Left hindlimb (tissue), 1 donor: Measurements from ENCODE around the gene ZC3H14.

Experiments used
- DNase-seq: peaks from one replicate; pipeline ENCODE4 v3.0.0-alpha.2; 2018

Gene ZC3H14

DNA sequence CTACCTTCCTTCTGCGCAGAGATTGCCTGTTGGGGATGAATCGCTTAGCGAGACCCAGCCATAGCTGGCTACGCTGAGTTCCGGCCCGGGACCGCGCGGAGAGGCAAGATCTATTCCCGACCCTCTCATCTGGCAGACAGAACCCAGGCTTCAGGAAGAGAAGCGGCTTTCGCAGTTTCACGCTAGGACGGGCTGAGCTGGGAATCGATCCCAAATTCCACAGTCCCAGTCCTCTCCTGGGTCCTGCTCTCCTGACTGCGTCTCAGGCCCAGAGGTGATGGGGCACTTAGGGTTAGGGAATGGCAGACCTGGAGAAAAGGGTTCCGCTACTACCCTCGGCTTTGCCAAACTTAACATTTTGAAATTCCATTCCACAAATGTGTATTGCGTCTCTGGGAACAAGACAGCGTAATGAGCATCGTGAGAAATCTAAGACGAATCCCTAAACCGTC lies 10.8 kb upstream of the ZC3H14 start:
- peak; percentile 34 for DNase-seq

DNA sequence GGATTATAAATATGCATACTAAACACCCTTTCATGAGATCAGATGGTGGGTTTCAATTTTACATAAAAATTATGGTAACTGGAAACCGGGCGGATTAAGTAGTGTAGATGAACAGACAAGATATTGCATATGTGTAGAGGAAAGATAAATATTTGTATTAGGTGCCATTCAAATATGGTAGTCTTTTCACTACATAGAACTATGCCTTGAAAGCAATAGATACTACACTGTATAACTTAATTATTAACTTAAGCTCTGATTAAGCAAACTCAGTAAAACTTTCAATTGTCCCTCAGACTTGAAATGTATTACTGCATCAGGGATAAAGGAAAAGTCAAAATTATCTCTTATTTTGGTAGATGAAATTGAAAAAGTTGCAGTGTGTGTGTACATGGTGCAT lies 10.0 kb upstream of the ZC3H14 start:
- DNase-seq: no peak

DNA sequence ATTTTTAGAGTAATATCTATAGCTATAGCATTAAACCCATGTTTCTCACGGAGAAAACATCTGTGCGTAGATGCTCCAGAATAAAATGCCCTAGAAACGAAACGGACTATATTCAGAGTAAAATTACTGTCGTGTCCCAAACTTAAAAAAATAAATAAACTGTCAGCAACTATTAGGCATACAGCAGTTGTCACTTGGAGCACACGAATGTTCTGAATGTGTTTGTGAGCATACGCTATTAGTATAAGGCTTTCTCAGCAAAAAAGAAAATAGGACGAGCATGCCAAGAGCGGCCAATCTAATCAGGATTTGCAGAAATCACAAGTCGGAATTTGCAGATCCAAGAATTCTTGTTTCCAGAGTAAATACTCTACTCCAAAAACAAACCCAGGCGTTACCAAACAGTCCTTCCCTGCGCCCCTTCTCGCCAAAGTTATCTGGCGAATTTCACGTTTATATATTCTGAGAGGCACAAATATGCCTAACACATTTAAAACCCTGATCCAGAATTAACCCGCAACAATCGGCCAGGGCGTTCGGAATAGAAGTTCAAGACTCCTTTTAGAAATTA lies 8.9 kb upstream of the ZC3H14 start:
- DNase-seq: no peak

DNA sequence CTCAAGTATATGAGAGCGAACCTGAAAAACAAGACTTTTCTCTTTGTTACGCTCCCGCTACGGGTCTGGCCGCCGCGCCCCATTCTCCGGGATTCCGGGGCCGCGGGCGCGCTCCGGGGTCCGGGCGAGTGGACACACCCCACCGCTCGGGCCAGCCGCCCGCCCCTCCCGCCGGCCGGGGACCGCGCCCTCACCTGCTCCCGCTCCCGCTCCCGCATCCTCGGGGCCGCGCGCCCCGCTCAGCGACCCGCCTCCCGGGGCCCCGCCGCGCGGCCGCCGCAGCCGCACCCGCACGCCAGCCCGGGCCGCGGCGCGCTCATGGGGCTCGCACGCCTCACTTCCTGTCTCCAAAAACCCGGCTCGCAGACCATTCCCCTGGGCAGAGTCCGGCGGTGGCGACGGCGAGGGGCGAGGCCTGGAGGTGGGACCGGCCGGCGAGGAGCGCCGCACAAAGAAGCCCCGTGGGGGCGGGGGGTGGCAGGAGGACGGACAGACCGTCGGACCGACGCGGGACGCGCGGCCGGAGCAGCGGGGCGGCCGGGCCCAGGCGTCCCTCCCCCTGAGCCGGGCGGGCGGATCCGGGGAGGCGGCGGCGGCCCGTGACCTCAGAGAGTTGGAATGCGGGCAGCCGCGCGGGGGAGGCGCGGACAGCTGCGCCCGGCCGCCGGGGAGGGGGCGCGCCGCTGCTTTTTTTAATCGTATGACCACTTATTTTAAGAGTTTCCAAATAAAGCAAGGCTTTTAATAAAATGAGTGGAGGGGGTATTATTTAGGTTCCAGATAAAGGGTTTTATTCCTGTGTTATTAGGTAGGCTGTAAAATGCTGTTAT lies 8.2 kb upstream of the ZC3H14 start, which contains the start of gene PTPN21:
Gene PTPN21, minus strand, starts transcription at position 551 of the 830 bp plus-strand sequence. CDS start 4,590 bp downstream, outside the sequence.
- peak; percentile 86 for DNase-seq

DNA sequence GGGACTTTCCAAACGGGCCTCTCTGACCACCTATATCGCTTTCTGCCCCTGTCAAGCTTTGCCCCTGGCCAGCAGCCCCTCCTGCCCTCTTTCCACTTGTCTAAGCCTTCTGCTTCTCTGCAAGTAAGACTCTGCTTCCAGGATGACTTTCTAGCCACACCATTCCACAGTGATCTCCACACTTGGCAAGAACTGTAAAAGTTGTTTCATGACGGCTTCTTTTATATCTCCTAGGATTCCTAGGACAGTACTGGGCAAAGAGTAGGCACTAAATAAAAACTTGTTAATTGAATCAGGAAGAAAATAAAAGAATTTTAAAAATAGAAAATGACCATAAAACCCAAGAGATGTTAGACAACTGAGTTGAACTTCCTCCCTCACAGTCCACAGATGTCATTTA lies 6.3 kb upstream of the ZC3H14 start:
- DNase-seq: no peak

DNA sequence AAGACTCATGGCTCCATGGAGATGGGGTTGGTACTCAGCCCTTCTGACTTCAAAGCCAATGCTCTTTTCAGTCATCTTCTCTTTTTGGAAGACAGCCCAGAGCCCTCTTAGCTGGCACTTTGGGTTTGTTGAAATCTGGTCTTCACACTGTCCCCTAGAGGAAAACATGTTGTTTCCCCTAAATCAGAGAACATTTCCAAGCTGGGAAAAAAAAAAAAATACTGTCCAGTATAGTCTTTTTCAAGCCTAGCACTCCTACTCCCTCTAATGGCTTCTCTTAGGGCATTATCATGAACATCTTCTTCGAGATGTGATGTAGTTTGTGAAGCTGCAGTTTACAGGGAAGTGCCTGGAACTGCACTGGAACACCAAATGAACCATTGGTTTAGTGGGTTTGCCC lies 3.0 kb upstream of the ZC3H14 start:
- no peak for DNase-seq

DNA sequence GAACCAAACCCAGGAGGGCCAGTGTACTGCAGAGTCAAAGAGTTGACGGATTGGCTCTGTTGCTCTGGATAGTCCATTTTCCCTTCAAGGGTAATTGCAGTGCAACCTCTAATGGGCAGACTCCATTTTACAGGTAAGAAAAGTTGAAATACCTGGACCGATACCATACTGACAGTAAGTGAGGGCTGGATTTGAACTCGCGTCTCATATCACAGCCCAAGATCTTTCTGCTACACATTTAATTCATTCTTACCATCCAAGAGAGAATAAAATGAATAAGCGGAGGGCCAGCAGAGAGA lies 356 bp upstream of the ZC3H14 start:
- no peak for DNase-seq

DNA sequence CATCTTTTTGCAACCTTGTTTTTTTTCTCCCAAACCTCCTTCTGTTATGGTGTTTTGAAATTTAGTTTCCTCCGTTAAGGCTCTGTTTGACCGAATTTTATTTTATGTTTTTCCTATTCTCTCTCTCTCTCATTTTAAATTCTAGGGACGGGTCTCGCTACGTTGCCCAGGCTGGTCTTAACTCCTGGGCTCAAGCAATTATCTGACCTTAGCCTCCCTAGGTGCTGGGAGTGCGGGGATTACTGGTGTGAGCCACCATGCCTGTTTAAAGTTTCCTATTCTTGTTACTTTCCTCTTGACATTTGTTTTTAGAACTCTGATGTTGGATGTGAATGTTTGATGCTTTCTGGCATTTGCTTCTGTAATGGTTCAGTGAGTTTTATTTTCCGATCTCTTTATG lies 1.0 kb downstream of the ZC3H14 start:
- no peak for DNase-seq

DNA sequence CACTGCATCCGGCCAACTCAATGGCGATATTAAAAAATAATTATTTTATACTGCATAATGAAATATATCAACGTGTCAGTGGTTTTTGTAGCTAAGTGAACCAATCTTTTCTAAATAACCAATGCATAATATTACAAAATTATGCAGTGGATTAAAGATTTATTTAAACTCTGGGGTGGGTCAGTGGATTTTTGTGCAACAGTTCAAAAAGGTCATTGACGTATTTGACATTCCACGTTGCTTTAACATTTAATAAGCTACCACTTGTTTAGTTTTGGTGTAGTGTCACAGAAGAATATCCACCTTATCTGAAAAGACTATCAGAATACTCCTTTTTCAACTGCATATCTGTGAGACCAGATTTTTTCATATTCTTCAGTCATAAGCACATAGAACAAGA lies 2.6 kb downstream of the ZC3H14 start:
- no peak for DNase-seq

DNA sequence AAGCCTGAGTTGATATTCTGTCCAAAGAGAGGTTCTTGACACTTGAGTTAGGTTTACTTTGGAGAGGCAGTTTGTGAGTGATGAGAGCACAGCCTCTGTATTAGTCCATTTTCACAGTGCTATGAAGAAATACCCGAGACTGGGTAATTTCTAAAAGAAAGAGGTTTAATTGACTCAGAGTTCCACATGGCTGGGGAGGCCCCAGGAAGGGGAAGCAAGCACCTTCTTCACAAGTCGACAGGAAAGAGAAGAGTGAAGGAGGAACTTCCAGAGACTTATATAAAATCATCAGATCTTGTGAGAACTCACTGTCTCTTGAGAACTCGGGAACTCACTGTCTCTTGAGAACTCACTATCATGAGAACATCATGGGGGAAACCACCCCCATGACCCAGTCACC lies 5.4 kb downstream of the ZC3H14 start:
- DNase-seq: no peak

DNA sequence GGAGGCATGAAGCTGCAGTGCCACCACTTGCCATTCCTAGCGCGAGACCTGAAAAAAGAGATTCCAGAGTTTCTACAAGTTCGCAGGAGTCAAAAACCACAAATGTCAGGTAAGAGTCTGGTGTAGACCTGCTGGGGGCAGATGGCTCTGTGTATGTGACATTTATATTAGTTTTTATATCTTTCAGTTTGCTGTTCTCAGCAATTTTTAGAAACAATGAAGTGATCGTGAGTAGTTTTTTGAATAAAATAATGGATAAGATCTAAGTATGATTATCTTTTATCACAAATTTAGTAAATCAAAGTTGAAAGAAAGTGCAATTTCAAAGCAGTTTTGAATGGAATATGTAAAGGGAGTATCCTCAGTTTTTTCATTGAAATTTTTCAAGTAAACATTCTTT lies 9.3 kb downstream of the ZC3H14 start:
- DNase-seq: no peak

DNA sequence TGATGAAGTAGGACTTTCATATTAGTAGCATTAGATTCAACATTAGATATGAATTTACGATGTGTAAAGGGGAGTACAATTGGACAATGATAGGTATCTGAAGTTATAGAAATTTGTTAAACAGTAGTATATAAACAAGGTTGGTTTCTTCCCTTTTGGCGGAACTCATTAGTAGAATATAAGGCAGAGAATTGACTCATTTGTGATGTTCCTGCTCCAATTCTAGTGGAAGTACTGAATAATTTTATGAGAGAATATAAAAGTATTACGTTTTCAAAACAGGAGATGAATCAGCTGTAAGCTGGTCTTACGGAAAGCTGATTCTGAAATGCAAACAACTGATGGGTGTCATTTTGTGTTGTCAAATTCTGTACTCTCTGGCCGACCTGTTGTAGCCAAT lies 13.4 kb downstream of the ZC3H14 start:
- no peak for DNase-seq

DNA sequence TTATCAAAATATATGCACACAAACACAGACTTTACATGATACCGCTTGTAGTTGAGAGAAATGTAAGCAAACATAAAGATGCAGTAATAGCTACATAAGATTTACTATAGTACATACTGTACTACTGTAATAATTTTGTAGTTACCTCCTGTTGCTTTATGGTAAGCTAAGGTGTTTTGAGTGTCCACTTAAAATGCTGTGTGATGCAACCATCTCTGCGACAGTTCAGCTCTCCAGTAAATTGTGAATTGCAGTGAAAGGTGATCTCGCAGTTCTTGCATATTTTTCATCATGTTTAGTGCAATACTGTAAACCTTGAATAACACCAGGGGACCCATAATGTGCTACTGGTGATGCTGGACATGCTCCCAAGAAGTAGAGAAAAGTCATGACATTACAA lies 21.6 kb downstream of the ZC3H14 start:
- DNase-seq: no peak

DNA sequence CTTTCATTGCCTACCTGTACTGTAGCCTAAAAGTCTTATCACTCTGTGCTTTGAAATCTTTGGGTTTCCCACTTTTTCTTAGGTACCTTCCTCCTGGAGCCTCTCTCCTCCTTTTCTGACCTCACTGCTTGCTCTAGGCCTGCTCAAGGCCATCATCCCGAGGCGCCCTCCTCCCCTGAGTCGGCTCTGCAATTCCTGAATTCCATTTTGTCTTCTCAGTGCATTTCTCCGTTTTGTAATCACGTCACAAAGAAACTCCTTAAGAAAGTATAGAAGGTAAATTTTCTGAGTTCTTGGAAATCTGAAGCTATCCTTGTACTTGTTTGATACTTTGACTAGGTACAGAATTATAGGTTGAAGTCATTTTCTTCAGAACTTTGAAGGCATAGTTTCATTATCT lies 25.2 kb downstream of the ZC3H14 start:
- no peak for DNase-seq

DNA sequence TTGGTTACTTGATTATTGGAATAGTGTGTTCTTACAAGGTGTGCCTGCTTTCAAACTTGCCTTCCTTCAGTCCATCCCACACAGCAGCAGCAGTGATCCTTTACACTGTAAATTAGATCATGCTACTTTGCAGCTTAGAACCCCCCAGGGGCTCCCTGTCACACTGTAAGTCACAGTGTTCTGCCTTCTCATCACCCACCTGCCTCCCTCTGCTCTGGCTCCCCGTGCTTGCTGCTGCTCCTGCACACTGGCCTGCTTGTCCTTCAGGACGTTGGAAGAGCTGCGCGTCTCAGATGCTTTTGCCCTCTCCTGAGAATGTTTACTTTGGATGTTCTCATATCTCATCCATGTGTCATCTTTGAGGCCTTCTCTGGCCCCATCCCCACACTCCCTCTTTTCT lies 27.3 kb downstream of the ZC3H14 start:
- DNase-seq: no peak

DNA sequence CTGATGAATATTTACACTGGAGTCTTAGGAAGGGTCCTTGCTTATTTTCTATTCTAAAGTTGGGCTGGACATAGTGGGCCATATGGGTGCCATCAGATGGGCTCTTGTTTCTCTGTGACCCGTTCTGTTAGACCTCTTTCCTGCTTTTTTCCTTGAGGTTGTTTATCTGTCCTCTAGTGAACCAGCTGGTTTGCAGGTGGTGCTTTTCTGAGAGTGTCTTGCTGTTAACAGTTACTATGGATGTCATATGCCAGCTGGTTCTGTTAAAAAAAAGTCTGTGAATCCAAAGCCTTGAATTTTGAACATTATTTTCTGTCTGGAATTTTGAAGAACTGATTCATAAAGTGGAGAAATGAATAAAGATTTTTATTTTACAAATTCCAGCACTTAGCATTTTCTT lies 29.2 kb downstream of the ZC3H14 start:
- no peak for DNase-seq

DNA sequence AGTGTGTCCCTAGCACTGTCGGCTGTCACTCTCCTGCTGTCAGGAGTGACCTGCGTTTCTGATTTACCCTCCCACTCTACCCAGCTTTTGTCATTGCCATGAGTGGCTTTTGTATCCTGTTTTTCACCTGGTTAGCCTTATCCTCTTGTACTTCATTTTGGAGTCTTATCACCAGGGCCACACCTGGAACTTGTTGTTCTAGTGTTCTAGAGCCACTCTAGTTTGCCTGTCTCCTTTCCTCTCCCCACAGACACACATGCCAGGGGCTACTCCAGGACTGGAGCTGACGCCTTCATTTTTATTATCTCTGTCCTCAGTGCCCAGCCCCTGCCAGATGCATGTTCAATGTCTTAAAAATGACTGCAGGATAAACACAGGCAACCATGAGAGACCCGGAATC lies 34.2 kb downstream of the ZC3H14 start:
- DNase-seq: no peak

DNA sequence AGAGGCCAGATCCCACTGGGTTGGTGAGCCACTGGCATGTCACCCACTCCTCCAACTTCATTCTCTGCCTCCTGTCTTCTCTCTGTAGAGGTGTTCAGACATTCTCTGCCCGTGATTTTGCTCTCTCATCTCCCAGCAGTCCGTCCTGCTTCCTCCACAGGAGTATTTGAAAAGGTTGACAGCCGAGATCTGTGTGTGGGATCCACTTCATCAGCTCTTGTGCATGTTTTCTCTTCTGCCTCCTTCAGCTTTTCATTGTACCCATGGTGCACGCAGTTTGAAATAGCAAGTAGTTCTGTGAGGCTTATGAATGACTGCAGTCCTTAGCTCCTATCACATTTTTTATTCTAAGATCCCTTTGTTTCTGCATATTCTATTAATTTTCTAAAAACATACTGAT lies 34.8 kb downstream of the ZC3H14 start:
- no peak for DNase-seq

DNA sequence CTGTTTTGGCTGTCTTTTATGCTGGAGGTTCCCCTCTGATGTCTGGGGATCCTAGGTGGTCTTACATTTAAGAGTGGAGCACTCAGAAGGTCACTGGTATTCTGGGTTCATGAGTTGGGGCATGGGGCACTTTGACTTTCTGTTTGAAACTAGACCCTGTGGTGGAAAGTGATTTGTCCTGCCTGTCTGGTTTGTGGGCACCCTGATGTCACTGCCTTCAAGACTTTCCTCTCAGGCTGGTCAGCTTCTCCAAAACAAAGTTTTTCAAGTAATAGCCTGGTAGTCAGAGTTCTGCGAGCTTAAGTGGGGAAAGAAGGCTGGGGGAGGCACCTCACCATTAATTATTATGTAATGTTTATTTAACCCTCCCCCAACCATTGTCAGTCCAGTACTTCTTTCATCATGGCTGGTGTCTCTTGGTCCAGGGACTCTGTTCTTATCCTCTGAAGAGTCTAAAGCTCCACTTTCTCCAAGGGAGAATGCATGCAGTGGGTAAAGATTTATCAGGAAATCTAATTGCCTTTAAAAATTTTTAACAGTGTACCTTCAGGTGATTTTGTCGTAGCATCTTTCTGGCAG lies 35.3 kb downstream of the ZC3H14 start:
- no peak for DNase-seq

DNA sequence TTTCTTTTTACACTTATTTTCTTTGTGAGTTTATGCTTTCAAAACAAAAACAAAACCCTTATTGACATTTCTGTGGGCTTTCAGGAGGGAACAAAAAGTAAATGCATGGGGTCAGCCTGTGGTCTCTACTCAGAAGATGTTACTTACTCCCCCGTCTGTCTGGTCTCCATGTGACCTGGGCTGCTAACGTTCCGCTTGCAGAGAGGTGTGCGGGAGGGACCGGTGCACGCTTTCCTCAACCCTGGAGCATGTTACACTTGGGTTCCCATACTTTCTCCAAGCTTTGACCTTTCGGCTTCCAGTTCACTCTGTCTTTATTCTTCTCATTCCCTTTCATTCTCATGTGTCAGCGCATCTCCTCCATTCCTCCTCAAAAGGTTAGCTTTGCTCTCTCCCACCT lies 36.5 kb downstream of the ZC3H14 start:
- no peak for DNase-seq

DNA sequence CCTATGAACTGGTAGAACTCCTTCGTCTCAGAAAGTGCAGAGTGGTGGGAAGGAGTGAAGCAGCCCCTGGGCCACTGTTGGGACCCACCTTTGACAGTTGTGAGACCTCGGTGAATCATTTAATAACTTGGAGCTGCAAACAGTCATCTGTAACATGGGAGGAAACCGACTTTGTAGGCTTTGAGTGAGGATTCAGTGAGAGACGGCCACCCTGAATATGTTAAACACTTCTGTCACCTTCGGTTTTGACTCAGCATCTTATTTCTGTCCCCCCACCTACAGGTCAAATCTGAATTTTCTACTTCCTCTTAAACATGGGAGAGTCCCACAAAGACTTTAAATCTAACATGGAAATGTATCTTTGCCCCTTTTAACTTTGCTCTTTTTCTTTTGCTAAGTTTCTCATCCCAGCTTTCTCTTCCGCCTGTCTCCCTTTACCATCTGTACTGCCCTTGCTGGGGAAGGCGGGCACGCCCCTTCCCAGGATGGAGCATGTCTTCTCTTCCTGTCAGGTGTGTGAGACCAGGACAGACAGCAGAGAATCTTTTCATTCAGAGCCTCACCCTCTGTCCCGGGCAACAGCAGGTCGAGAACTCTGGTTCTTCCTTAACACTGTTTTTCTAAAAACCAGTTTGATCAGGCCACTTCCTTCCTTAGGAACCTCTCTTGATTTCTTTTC lies 37.1 kb downstream of the ZC3H14 start:
- DNase-seq: no peak

DNA sequence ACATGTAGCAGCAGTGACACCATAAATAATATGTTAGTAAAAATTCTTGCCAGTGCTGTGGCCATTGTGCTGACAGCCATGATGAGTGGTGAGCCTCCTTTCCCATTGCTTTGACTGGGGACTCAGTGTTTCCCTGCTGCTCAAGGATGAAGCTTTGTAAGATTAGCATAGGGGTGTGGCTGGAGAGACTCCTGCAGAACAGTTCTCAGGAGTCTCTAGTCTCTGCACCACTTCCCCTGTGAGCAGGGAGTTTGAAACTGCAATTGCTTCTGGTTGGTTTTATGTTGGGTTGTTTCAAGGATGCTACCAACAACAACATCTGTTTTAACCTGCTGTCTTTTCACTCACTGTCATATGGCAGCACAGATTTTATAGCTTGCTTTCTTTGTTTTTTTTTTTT lies 41.4 kb downstream of the ZC3H14 start:
- no peak for DNase-seq

DNA sequence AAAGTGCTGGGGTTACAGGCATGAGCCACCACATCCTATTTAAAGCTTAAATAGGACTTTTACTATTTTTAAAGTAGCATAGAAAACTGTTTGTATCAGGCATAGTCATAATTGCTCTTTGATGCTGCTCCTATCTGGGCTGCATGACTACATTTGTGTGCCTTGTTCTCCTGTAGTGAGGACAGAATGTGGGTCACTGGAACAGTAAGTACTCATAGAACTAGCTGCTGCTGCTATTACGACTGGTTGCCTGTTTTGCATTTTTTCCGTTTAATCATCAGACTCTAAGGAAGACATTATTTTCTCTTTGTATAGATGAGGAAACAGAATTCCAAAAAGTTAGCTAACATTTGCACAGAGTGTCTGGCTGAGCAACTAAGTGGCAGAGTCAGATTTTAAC lies 42.8 kb downstream of the ZC3H14 start:
- no peak for DNase-seq

DNA sequence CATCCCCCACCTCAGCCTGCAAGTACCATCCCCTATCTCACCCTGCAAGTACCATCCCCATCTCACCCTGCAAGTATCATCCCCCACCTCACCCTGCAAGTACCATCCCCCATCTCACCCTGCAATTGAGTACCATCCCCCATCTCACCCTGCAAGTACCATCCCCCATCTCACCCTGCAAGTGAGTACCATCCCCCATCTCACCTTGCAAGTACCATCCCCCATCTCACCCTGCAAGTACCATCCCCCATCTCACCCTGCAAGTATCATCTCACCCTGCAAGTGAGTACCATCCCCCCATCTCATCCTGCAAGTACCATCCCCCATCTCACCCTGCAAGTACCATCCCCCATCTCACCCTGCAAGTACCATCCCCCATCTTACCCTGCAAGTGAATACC lies 45.0 kb downstream of the ZC3H14 start:
- DNase-seq: no peak
